H1 (cell line): ENCODE data around the gene TTLL9. TPM values are rescaled to one million over a fixed set of nuclear protein-coding genes. Genes with fewer than 3 reads are reported as not detected.

Source experiments
- CTCF ChIA-PET: fragments of 300-600 bp; sonication (Branson Sonifier 250); formaldehyde crosslinking; loops from one replicate; lab custom pipeline; 2021; ENCODE audit not compliant: partially characterized antibody; lab: Charles Lee
- POLR2A ChIA-PET: fragments of 300-600 bp; sonication (Branson Sonifier 250); formaldehyde crosslinking; loops from one replicate; lab custom pipeline; 2021; ENCODE audit warnings: inconsistent platforms; ENCODE audit not compliant: partially characterized antibody; lab: Charles Lee
- DNase-seq, 2 experiments: peaks; one replicate each; pipeline versions ENCODE4 v3.0.0 to v3.0.0-alpha.2; 2010 to 2022; ENCODE audit warnings: low spot score in 2 of 2, low read depth in 1 of 2, mixed read lengths in 1 of 2
- FAIRE-seq: peaks from 2 replicates; lab custom pipeline; 2011; peaks lifted over from hg19 to GRCh38; lab: Jason Lieb, UNC
- H2AFZ ChIP-seq: 2 replicates; pipeline ENCODE4 v1.8.1; 2012; ENCODE audit warnings: low read length, inconsistent platforms
- H2AK5ac ChIP-seq: 2 replicates; pipeline ENCODE4 v1.6.1; 2013; ENCODE audit warnings: low read depth, low read length
- H2BK120ac ChIP-seq: replicated peaks from 2 replicates; pipeline ENCODE3; 2013; ENCODE audit warnings: low read depth, low read length, inconsistent platforms
- H2BK12ac ChIP-seq: 2 replicates; pipeline ENCODE4 v1.6.1; 2013; ENCODE audit warnings: low read depth, low read length
- H2BK15ac ChIP-seq: 2 replicates; pipeline ENCODE4 v1.6.1; 2013; ENCODE audit warnings: low read length
- H2BK20ac ChIP-seq: 2 replicates; pipeline ENCODE4 v1.6.1; 2013; ENCODE audit warnings: low read length
- H2BK5ac ChIP-seq: 2 replicates; pipeline ENCODE4 v1.6.1; 2013; ENCODE audit warnings: low read depth, low read length
- H3K14ac ChIP-seq: 2 replicates; pipeline ENCODE4 v1.6.1; 2013; ENCODE audit warnings: inconsistent platforms; ENCODE audit not compliant: insufficient read length
- H3K18ac ChIP-seq: 2 replicates; pipeline ENCODE4 v1.6.1; 2013; ENCODE audit warnings: low read length; ENCODE audit errors: extremely low read depth
- H3K23ac ChIP-seq: 2 replicates; pipeline ENCODE4 v1.6.1; 2013; ENCODE audit warnings: inconsistent platforms; ENCODE audit not compliant: insufficient read length
- H3K23me2 ChIP-seq: 2 replicates; pipeline ENCODE4 v1.6.1; 2013; ENCODE audit warnings: low read depth, low read length
- H3K27ac ChIP-seq: 2 replicates; pipeline ENCODE4 v1.6.1; 2011; ENCODE audit warnings: low read depth, low read length, inconsistent platforms
- H3K27me3 ChIP-seq, 4 experiments: replicated peaks in 1 of 4; 1 replicate in 1 of 4; 2 replicates in 3 of 4; pipeline versions ENCODE4 v1.6.1 to v1.8.1; 2011 to 2013; ENCODE audit warnings: low read length in 3 of 4, mild to moderate bottlenecking in 3 of 4, inconsistent platforms in 2 of 4, mixed read lengths in 2 of 4, moderate library complexity in 1 of 4; ENCODE audit not compliant: control insufficient read depth in 3 of 4, insufficient read depth in 3 of 4; ENCODE audit errors: extremely low read depth in 1 of 4
- H3K36me3 ChIP-seq, 4 experiments: 2 replicates each; pipeline versions ENCODE4 v1.6.1 to v1.8.1; 2011 to 2013; ENCODE audit warnings: mild to moderate bottlenecking in 4 of 4, low read length in 3 of 4, moderate library complexity in 2 of 4, control low read depth in 1 of 4, inconsistent platforms in 1 of 4; ENCODE audit not compliant: insufficient read depth in 4 of 4, control insufficient read depth in 2 of 4
- H3K4ac ChIP-seq: replicated peaks from 2 replicates; pipeline ENCODE3; 2013; ENCODE audit warnings: low read length, low read depth, mixed read lengths, inconsistent platforms; ENCODE audit not compliant: insufficient read length
- H3K4me1 ChIP-seq, 4 experiments: replicated peaks in 1 of 4; 1 replicate in 1 of 4; 2 replicates in 3 of 4; pipeline versions ENCODE4 v1.6.1 to v1.8.1; 2011 to 2013; ENCODE audit warnings: low read length in 3 of 4, inconsistent platforms in 2 of 4, mixed read lengths in 1 of 4; ENCODE audit not compliant: insufficient read depth in 4 of 4, control insufficient read depth in 3 of 4
- H3K4me2 ChIP-seq, 2 experiments: 2 replicates each; pipeline versions ENCODE4 v1.6.1 to v1.8.1; 2011 to 2013; ENCODE audit warnings: low read depth in 2 of 2, low read length in 2 of 2, control low read depth in 1 of 2, inconsistent platforms in 1 of 2, mild to moderate bottlenecking in 1 of 2; ENCODE audit not compliant: insufficient read depth in 1 of 2
- H3K4me3 ChIP-seq, 4 experiments: fragments of 200-600, 300-600 bp in 1 of 4; sonication (generic), shearing (Covaris generic), sonication (Bioruptor Twin) in 1 of 4; 2 replicates each; pipeline versions ENCODE4 v1.5.1 to v1.8.1; 2011 to 2016; ENCODE audit warnings: low read length in 4 of 4, low read depth in 3 of 4, control low read depth in 2 of 4, inconsistent platforms in 2 of 4, mild to moderate bottlenecking in 2 of 4, mixed read lengths in 1 of 4, moderate library complexity in 1 of 4; ENCODE audit not compliant: insufficient read depth in 2 of 4; ENCODE audit errors: extremely low read depth in 1 of 4
- H3K56ac ChIP-seq: replicated peaks from 2 replicates; pipeline ENCODE3; 2013; ENCODE audit warnings: low read depth, mild to moderate bottlenecking, mixed read lengths, low read length, inconsistent platforms; ENCODE audit not compliant: insufficient read length
- H3K79me1 ChIP-seq: 2 replicates; pipeline ENCODE4 v1.6.1; 2013; ENCODE audit warnings: low read depth, low read length, control low read depth
- H3K79me2 ChIP-seq, 2 experiments: 2 replicates each; pipeline versions ENCODE4 v1.6.1 to v1.8.1; 2012 to 2013; ENCODE audit warnings: low read length in 2 of 2, mild to moderate bottlenecking in 2 of 2, inconsistent platforms in 1 of 2; ENCODE audit not compliant: insufficient read depth in 2 of 2, control insufficient read depth in 1 of 2
- H3K9ac ChIP-seq, 4 experiments: replicated peaks in 1 of 4; 1 replicate in 1 of 4; 2 replicates in 3 of 4; pipeline versions ENCODE4 v1.6.1 to v1.8.1; 2011 to 2013; ENCODE audit warnings: low read depth in 3 of 4, low read length in 3 of 4, control low read depth in 2 of 4, mild to moderate bottlenecking in 2 of 4, moderate library complexity in 2 of 4, inconsistent platforms in 1 of 4; ENCODE audit errors: extremely low read depth in 1 of 4
- H3K9me3 ChIP-seq, 2 experiments: 2 replicates each; pipeline versions ENCODE4 v1.6.1 to v1.8.1; 2012 to 2013; ENCODE audit warnings: mild to moderate bottlenecking in 2 of 2, moderate library complexity in 2 of 2, control low read depth in 1 of 2, inconsistent platforms in 1 of 2, low read depth in 1 of 2, low read length in 1 of 2, mixed read lengths in 1 of 2; ENCODE audit not compliant: insufficient read depth in 2 of 2
- H4K20me1 ChIP-seq, 2 experiments: replicated peaks in 1 of 2; 2 replicates each; pipeline versions ENCODE3 to v1.8.1; 2011 to 2013; ENCODE audit warnings: inconsistent platforms in 2 of 2, low read length in 2 of 2, mild to moderate bottlenecking in 1 of 2; ENCODE audit not compliant: insufficient read depth in 2 of 2, control insufficient read depth in 1 of 2
- H4K5ac ChIP-seq: 2 replicates; pipeline ENCODE4 v1.6.1; 2013; ENCODE audit warnings: low read length, low read depth, mixed read lengths, inconsistent platforms; ENCODE audit not compliant: insufficient read length
- H4K8ac ChIP-seq: 2 replicates; pipeline ENCODE4 v1.8.0; 2013; ENCODE audit warnings: mild to moderate bottlenecking, moderate library complexity, low read length, inconsistent platforms; ENCODE audit not compliant: insufficient read depth; ENCODE audit errors: extremely low read depth
- H4K91ac ChIP-seq: replicated peaks from 2 replicates; pipeline ENCODE3; 2013; ENCODE audit warnings: low read length, mixed read lengths, inconsistent platforms; ENCODE audit not compliant: insufficient read length
- ASH2L ChIP-seq: fragments of 200-600, 300-600 bp; sonication (generic); IDR thresholded peaks from one replicate; pipeline ENCODE4 v1.7.1; 2017; ENCODE audit warnings: low read length
- KDM1A ChIP-seq: fragments of 200-600, 300-600 bp; sonication (generic); IDR thresholded peaks from 2 replicates; pipeline ENCODE4 v1.7.1; 2016; ENCODE audit warnings: mild to moderate bottlenecking, low read length, borderline replicate concordance
- POLR2A ChIP-seq, 2 experiments: IDR thresholded peaks; 1 replicate in 1 of 2; 2 replicates in 1 of 2; pipeline ENCODE4 v1.6.1; 2011; ENCODE audit warnings: low read depth in 2 of 2, low read length in 2 of 2, mild to moderate bottlenecking in 2 of 2; ENCODE audit errors: control extremely low read depth in 1 of 2
- TBP ChIP-seq: IDR thresholded peaks from 2 replicates; pipeline ENCODE4 v1.6.1; 2011; ENCODE audit warnings: low read depth, low read length, improper control_type of control experiment
- WGBS, 2 experiments: shearing (Covaris generic) in 1 of 2; methylation state at CpG; one replicate each; pipeline versions ENCODE4 v1.1.6 to v1.1.7; 2013 to 2015; ENCODE audit warnings: low lambda C conversion rate in 2 of 2, mixed read lengths in 2 of 2, inconsistent platforms in 1 of 2, low coverage in 1 of 2, missing lambda C conversion rate in 1 of 2; ENCODE audit not compliant: insufficient replicate concordance in 2 of 2, insufficient coverage in 1 of 2, insufficient read length in 1 of 2; ENCODE audit errors: extremely low coverage in 1 of 2, missing lambda C conversion rate in 1 of 2; 5-methylcytosine and 5-hydroxymethylcytosine counted together
- polyA plus RNA-seq, 7 experiments: library from polyadenylated mRNA; depleted of rRNA in 3 of 7; stranded (reverse) in 5 of 7; unstranded in 2 of 7; fragments of >200 nt in 5 of 7; fragments of 200-250 nt in 2 of 7; gene quantifications; 1 replicate in 5 of 7; 2 replicates in 1 of 7; 4 replicates in 1 of 7; pipeline versions ENCODE4 v1.2.1 to v1.2.3, GENCODE V29; 2011 to 2013; ENCODE audit warnings: missing spikeins in 2 of 7, mixed read lengths in 2 of 7
- total RNA-seq: library from RNA; stranded (reverse); fragmentation: NEBNext Ultra II Directional; extraction: Animal tissue kit (Norgen Biotek cat#: 25700); gene quantifications from 2 replicates; pipeline ENCODE4 v1.2.1, GENCODE V29; 2021
- TF ChIP-seq, protein P1 (sequence below): IDR thresholded peaks from 2 replicates; pipeline ENCODE4 v1.6.1; 2012; ENCODE audit warnings: low read length, inconsistent platforms

Gene TTLL9
- total and polyA plus RNA-seq, 2 of the 8 experiments (the other 6 are each of a cell fraction or from before 2014, with no cell fraction given) = 0.06 TPM; not detected in 1

DNA sequence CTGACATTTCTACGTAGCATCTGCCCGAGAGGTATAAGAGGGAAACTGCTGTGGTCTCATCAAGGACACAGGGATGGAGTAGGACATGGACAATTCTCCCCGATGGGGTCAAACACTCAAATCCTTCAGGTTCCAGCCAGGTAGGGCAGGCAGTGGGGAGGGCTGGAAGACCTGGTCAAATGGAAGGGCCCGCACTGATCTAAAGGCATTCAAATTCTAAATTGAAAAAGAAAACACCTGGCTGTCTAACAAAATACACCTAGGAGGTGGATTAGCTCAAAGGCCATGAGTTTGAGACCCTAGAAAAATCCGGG lies 8.3 kb upstream of the TTLL9 start:
- Histone ChIP-seq H3K56ac (no peak overlapping the region), H3K4me2 (peak overlapping the region; percentile 68 to 97), H2BK5ac (no peak overlapping the region), H3K9me3 (no peaks in the 10 kb centered on the region), H3K27ac (0 out of 2 replicates have a peak overlapping the region, but pooled peaks have one; percentile 13), H4K8ac (no peak overlapping the region), H2AK5ac (no peak overlapping the region), H3K4me1 (peaks cover 3 to 24% (median 13%) of the 10 kb centered on the region in 4 experiments), H3K23me2 (peaks cover 15% of the 10 kb centered on the region), H2BK120ac (no peak overlapping the region), H3K79me2 (no peaks in the 10 kb centered on the region), H3K14ac (no peak overlapping the region), H3K4ac (peak overlapping the region; percentile 15), H3K36me3 (no peaks in the 10 kb centered on the region), H3K79me1 (no peaks in the 10 kb centered on the region), H4K20me1 (no peaks in the 10 kb centered on the region), H2BK12ac (no peak overlapping the region), H2BK20ac (no peak overlapping the region), H3K4me3 (peak overlapping the region; percentile 60 to 86 (median 74)), H4K91ac (peak overlapping the region; percentile 34), H3K27me3 (peaks cover 0 to 18% (median 14%) of the 10 kb centered on the region in 4 experiments; a peak in 5 of 7 replicates), H2AFZ (peak overlapping the region; percentile 76), H3K23ac (no peak overlapping the region), H4K5ac (no peak overlapping the region), H3K9ac (peak overlapping the region in 3 of 4 experiments; percentile 22 to 42 (median 22); a peak in 4 of 7 replicates), H2BK15ac (no peak overlapping the region), H3K18ac (peak overlapping the region; percentile 67)
- ChIA-PET CTCF (interaction anchor here (0.8 to 4.4 kb wide), 7 partner anchors 9 to 155 kb away, joined by 3 to 26 read pairs (median 4); no protein-coding TSS in a partner anchor), POLR2A (interaction anchor here (0.8 to 1.0 kb wide), 2 partner anchors 90 to 105 kb away, joined by 3 read pairs; partner anchors contain the start of gene PDRG1)
- WGBS, 2 experiments = 21% methylated on average over 5 of the region's 5 CpGs; no CpG with 5 or more reads in 1 of the 2 experiments
- TF ChIP-seq ASH2L (peak; percentile 57), KDM1A (no peak), TBP (peak; percentile 53; the same call in 1 of the 2 replicates), POLR2A (IDR thresholded peaks at IDR 0.05; ENCODE audit: control extremely low read depth in 1 of 2, low read depth in 2 of 2, low read length in 2 of 2) (peak in 1 of 2 experiments; percentile 4; a peak in 1 of 3 replicates)
- TF ChIP-seq, protein P1, sequence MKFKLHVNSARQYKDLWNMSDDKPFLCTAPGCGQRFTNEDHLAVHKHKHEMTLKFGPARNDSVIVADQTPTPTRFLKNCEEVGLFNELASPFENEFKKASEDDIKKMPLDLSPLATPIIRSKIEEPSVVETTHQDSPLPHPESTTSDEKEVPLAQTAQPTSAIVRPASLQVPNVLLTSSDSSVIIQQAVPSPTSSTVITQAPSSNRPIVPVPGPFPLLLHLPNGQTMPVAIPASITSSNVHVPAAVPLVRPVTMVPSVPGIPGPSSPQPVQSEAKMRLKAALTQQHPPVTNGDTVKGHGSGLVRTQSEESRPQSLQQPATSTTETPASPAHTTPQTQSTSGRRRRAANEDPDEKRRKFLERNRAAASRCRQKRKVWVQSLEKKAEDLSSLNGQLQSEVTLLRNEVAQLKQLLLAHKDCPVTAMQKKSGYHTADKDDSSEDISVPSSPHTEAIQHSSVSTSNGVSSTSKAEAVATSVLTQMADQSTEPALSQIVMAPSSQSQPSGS = 0 out of 2 replicates have a peak, but pooled peaks have one; percentile 57
- FAIRE-seq (no peak), DNase-seq (no peak)
